Effector CD4-positive, alpha-beta T cell (primary cell): ENCODE data around the gene C9.
"Not testable (repeated sequence)": the region's sequence is repeated elsewhere in the genome, so short reads cannot be mapped to it uniquely, and the experiment has no call there.

Source experiments
- DNase-seq: peaks from one replicate; pipeline ENCODE4 v3.0.0-alpha.2; 2020

C9 gene

DNA sequence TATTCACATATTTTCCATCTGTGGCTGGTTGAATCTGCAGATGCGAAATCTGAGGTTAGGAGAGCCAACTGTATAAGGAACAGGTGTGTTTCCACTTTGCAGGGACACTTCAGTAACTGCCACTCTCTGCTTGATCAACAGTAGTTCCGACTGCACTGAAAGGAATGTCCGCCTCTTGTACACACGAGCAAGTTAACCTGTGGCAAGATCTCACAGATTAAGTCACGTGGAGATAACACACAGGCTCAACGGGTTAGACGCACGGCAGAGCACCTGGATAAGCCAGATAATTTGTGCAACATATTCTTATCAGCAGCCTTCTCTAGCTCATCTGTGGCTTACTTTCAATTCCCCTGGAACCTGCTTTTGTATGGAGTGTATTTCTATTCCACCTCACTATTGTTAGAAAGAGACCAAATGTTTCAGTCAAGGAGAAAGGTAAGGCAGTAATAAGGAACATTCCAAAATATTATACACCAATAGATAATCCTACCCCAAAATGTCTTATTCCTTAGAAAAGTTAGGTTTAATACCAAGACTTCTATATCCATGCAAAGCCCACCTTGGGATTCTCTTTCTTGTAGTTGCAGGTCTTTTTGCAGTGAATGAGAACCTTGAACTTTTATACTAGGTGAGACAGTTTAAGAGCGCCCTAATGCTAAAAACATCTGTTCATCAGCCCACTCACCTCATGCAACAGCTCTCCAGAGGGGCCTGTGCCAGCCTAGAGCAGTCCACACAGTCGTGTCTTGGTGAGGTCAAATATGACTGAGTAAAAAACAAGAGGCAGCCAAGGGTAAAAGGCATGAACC, 6.5 kb upstream of the C9 start:
- no peak for DNase-seq

DNA sequence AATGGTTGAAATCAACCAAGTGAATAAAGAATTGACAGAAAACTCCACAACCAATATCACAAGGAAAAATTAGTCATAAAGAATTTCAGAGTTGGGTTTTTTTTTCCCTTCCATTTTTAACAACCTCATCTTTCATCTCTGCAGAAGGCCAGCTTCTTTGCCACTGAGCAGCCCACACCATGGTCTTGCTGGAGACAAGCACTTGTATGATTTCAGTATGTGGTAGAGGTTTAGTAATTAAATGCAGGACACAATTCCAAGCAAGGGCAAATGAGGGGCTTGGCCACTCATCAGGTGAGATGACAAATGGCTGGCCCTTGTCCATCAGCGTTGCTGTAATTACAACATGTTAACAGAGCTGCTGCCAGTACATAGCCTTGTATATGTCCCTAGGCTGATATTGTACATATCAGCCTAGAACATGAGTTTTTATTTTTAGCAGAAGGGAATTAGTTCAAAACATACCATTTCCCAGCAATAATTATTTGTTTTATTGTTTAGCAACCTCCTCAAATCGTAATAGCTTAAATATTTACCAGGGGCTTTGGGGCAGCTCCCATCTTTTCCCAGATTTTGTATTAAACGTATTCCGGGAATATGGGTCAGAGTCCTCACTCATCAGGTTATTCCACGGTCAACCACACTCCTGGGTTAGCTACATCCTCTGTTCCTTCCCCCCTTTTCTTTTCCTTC, 5.0 kb upstream of the C9 start:
- no peak for DNase-seq

DNA sequence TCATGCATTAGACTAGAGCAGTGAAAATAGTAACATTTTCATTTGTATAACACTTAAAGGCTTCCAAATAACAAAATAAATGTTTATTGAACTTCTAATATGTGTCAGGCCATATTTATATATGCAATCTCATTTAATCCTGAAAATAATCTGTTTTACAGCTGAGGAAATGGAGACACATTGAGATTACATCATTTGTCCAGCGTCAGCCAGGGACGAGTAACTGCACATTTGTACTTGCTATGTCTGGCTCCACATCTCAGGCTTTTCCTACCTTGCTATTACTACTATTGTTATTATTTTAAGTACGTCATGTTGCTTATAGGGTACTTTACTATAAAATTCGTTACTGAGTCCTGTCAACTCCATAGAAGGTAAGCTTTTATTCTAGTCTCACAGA, 3.8 kb upstream of the C9 start:
- DNase-seq, result no peak

DNA sequence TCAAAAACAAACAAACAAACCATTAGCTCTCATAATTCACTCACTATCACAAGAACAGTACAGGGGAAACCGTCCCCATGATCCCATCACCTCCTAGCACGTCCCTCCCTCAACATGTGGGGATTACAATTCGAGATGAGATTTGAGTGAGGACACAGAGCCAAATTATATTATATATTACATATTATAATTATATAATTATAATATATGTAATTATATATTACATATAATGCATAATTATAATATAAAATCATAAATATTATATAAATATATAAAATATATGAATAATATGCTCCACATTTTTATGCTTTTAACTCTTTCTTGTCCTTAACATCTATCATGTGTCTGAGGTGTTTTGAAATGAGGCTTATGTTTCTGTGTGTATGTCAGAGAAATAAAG, 3.4 kb upstream of the C9 start:
- no peak for DNase-seq

DNA sequence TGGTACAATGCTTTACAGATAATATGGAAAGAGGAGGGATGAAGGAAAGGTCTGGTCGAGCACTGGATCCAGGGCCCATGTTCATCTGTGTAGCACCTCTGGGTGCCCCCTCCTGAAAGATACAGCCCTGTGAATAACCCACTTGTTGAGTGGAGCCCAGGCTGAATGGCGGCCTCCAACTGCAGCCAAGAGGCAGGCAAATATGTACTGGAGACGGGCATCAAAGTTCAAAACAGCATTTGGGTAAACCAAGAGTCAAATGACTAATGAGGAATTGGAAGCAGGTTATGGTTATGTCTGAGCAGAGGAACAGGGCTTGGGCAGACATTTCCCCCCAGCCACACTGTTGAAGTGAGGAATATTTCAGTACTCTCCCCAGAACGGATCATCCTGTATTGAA, 1.1 kb downstream of the C9 start:
- DNase-seq, result no peak

DNA sequence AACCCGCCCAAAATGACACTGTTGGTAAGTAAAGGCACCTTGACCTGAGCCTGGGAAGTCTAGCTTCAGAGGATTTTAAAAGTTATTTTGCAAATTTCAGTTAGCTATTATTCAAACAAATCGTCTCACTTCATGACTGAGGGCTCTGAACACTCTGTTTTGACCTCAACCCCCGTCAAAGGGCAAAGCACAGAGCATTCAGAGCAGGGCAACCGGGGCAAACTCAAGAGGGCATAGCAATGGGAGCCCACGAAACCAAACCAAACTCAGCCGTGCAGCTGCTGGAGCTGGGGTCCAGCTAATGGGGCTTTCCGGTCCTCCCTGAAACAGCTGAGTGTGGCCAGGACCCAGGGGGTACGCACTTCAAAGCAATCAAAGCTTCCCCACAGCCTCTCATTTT, 1.6 kb downstream of the C9 start:
- DNase-seq, result no peak

DNA sequence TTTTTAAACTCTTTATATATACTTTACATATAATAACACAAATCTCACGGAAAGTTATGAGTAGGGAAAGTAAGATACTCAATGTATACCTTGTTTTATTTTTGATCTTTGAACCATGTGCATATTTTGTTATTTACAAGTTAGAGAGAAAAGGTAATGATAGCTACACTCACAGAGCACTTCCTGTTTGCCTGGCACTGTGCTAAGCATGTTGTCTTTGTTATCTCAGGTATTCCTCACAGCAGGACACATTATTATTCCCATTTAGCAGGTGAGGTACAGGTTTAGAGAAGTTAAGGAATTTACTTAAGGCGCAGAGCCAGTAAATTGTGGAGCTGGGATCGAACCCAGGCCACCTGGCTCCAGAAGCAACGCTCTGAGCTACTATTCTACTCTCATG, 3.0 kb downstream of the C9 start:
- no peak for DNase-seq

DNA sequence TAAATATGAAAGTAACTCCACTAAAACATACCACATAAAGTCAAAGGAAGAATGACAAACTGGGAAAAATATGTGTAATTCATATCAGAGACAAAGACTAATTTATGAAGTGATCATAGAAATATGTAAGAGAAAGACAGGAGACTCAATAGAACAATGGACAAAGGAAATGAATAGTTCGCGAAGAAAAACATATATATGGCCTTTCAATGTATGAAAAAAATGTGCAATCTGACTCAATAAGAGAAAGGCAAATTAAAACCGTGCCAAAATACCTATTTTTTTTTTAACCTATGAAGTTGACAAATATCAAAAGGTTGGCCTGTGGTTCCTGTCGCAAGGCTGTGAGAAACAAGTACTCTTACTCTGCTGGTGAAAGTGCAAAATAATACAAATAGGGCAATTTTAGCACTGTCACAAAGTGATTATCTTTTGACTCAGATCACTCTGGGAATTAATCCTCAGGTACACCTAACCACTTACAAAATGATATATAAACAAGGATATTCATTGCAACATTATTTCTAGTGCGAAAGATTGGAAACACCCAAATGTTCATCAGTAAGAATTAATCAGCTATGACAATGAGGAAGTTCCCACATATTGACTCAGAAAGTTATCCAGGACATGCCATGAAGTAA, 3.7 kb downstream of the C9 start:
- no peak for DNase-seq

DNA sequence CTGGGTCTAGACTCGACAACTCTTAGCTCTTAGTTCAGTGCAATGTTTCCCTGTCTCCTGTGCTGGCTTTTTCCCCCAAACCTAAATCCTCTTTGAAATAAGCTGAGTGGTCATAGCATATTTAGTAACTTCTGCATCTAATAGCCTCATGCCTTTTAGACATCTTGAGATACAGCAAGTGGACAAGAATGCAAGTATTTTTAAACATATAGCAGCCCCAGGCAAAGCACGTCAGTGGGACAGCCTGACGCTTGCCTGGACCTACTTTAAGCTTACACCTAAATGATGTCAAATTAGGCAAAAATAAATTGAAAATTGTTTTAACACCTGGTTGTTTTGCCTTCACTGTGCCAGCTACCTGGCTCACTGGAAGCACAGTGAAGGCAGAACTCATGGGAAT, 8.0 kb downstream of the C9 start:
- no peak for DNase-seq

DNA sequence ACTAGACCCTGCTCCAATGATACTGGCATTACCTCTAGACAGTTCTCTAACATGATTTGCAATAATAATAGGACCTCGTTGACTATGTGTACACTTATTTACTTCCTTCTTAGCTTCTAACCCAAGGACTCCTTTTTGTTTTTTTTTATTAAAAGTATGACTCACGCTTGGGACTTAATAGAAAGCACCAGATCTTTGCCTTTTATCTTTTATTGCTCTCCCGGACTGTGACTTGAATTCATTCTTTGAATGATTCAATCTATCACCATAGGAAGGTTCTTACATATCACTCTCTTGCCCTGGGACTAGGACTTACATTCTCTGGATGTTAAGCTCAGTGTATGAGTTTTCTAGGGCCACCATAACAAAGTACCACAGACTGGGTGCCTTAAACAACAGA, 9.0 kb downstream of the C9 start:
- DNase-seq, result no peak

DNA sequence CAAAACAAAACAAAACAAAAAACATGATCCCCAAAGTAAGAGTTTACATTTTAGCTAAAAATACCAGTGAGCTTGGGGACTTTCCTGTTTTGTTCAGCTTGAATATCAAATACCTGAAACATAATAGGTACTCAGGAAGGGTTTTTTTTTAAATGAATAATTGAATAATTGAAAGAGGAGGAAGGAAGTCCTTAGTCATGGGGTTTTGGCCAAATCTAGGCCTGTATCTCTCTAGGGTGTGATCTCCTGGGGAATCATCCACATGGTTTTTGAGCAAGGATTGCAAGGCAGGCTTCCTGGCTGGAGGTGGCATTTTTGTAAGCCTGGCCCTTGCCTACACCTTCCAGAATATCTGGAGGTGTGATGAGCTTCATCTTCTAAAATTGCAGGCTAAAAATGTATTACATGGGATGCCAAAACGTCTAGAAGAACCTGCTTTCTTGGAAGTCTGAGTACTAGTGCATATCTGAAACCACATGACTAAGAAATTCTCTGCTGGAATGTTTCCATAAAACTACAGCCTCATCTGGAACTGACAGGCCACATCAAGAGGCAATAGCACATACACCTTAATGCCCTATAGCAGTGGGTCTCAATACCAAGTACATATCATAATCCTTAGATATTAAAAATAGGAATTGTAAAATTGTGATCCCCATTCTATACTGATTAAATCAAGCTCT, 10.4 kb downstream of the C9 start:
- DNase-seq, result no peak

DNA sequence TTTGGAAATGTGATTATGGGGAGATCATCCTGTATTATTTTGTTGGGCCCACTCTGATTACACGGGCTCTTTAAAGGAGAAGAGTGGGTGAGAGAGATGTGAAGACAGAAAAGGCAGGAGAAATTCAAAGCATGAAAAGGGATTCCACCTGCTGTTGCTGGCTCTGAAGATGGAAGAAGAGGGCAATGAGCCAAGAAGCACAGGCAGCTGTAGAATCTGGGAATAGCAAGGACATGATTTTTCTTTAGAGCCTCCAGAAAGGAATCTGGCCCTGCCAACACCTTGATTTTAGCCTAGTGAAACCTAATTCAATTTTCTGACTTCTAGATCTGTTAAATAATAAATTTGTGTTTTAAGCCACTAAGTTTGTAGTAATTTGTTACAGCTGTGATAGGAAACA, 11.3 kb downstream of the C9 start:
- no peak for DNase-seq

DNA sequence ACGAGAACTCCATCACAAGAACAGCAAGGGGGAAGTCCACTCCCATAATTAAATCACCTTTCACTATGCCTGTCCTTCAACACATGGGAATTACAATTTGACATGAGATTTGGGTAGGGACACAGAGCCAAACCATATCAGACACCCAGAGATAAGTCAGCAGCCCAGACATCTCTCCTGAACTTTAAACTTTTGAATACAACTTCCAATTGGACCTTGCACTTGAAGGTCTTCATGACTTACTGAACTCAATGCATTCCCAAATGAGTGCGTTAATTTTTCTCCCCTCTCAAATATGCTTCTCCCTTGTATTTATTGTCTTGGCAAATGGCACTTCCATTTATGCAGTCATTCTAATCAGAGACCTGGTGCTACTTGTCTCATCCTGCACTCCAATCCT, 12.1 kb downstream of the C9 start:
- DNase-seq, result no peak

DNA sequence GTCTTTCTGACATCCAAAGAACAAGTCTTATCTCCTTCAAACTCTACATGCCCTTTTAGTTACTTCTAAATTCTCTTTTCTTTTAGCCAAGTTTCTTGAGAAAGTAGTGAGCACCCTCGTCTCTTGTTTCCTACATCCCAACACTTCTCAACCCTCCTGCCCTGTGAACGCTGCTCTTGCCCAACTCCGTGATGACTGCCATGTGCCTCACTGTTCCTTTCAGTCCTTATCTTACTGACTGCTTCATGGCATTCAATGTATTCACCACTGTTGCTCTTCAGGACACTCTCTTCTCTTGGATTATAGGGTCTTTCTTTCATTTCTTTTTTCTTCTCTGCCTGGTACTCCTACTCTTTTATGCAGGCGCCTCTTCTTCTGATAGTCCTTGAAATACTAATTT, 14.8 kb downstream of the C9 start:
- DNase-seq, result no peak

DNA sequence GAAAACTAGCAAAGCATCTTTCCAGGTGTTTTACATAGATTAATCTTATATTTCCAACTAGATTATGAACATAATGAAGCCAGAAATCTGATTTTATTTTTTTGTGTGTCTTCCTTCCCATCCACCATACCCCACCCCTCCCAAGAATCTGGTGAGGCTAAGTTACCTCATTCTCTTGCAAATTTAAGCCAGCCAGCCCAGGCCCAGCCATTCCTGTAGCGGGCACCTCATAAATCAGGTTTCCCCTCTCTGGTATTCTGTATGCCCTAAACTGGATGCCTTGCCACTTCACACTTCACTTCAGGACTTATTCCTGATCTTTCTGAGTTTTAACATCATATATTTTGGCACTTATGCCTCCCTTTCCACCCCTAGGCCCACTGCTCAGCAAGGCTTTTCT, 21.8 kb downstream of the C9 start:
- DNase-seq, result no peak

DNA sequence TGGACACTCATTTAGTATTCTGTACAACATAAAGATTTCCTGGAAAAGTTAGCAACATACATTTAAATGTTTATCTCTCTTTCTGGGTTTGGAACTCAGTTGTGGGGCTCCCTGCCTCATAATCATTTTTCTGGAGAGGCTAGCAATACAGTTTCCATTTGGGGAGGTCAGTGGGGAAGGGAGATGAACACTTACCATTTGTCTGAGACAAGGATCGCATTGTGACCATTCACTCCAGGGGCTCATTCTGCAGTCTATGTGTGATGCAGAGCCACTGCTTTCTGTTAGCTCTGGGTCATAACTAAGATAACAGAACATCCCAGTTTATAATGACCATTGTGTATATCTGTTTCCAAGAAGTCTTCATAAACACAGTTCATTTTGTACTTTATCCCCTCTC, 22.4 kb downstream of the C9 start:
- DNase-seq, result no peak

DNA sequence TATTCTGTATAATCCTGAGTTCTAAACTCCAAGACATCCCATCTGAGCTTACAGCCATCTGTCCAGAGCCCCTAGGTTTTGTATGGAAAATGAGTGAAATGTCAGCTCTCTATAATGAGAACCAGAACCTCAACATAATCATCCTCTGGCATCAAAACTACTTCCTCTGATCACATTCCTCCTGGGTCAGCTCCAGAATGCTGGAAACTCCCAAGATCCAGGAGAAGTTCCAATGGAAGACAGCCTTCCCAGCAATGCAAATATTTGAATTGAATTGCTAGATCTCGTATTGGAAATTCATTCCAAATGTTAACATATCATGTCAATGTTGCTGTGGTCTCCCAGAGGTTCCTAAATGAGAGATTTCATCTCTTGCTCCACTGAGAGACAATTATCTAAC, 23.8 kb downstream of the C9 start:
- no peak for DNase-seq

DNA sequence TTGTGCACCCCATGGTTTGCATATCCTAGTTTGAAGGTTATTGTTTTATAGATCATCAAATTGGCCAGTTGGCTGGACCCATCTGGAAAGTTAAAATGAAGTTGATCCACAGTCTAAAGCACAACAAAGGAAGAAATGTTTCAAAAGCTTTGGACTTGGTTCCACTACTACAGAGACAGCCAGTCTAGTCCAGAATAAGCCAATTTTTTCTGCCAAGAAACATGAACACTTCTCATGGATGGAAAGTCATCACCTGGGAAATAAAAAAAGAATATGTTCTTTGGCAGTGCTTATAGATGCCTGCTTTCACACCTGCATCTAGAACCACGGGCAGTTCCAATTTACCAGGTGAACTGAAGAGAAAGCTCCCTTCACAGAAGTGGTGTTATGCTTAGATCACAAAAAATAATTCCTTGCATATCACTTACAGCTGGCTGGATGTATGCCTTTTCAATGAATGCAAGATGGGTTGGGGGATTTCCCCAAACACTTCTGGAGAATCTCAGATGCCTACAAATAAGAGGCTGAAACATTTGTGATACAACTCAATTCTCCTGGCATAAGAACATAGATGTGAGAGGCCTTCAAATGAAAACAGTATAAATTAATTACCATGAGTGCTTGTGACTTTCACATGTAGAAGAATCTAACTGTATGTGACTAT, 26.9 kb downstream of the C9 start:
- no peak for DNase-seq

DNA sequence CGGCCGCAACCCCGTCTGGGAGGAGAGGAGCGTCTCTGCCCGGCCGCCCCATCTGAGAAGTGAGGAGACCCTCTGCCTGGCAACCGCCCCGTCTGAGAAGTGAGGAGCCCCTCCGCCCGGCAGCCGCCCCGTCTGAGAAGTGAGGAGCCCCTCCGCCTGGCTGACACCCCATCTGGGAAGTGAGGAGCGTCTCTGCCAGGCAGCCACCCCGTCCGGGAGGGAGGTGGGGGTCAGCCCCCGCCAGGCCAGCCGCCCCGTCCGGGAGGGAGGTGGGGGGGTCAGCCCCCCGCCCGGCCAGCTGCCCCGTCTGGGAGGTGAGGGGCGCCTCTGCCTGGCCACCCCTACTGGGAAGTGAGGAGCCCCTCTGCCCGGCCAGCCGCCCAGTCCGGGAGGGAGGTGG, 30.0 kb downstream of the C9 start:
- not testable (repeated sequence) for DNase-seq

DNA sequence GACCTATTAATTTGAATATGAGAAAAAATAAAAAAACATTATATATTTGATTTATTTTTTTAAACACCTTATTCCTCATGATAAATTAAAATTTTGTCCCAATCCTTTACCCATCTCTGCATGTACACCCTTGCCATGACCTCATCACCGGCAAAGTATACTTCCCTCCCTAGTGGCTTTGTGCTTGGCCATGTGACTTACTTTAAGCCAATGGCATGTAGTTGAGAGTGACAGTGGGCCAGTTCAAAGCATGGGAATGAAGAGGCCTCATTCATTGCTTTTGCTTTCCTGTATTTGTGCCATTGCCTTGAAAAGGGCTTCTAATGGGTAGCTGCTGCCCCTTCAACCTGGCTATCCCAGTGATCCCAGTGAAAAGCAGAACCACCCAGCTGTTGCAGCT, 31.2 kb downstream of the C9 start:
- no peak for DNase-seq

DNA sequence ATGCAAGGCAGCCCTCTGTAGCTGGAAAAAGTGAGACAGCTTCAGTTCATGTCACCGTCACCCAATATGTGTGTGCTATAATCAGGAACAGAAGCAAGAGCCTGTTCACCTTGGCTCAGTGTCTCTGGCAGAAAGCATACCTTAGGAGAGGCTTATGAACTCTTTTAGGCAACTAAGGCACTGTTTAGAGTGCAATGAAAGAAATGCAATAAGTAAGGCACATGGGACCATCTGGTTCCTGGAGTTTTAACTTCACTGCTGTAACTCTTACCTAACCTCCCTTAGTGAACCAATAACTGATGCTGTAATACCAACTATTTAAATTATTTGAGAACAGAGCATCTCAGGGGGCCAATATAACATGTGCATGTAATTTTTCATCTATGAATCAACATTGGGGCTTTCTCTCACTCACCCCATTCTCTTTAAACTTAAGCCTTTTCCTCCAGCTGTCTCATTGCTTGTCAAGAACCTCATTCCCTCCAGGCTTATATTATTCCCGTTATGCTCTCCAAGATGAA, 32.4 kb downstream of the C9 start:
- DNase-seq, result no peak

DNA sequence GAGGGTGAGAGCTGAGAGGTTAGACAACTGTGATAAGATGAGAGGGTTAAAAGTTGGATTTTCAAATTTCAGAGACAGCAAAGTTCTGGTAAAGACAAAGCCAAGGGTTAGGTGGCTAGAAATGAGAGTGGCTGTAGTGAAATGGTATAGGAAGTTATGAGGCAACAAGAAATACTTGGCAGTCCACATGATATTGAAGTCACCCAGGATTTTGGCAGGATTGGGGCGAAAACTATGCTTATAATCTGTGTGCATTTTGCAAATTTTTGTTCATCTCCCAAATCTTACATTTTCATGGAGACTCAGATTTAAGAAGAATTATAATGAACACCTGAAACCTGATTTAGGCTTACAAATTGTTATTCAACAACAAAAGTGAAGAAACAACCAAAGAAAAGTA, 35.6 kb downstream of the C9 start:
- DNase-seq, result no peak

DNA sequence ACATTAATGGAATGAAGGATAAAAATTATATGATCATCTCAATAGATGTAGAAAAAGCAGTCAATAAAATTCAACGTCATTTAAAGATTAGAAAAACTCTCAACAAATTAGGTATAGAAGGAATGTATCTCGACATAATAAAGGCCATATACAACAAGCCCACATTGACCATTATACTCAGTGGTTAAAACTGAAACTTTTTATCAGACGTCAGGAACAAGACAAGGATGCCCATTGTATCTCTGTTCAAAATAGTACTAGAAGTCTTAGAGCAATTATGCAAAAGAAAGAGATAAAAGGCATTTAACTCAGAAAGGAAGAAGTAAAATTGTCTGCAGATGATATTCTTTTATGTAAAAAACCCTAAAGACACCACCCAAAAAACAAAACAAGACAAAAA, 40.8 kb downstream of the C9 start:
- DNase-seq, result no peak
